Measurements from ENCODE around the gene PYCR2. TPM values are rescaled to one million over a fixed set of nuclear protein-coding genes. Genes with fewer than 3 reads are reported as not detected.
"Not testable (repeated sequence)": the region's sequence is repeated elsewhere in the genome, so short reads cannot be mapped to it uniquely, and the experiment has no call there.

The PYCR2 gene
- total RNA-seq, 1 experiment from 2014 or later, result 173 TPM

GRCh38 chr1:225936523-225936922 lies 12.5 kb upstream of the PYCR2 start:
- no TSS peak for BruUV-seq (replicated peaks)
- H3K27ac Mint-ChIP-seq (ENCODE audit: low read depth, unreplicated experiment), result peak overlapping the region; percentile 47
- intact Hi-C loops (cut with micrococcal nuclease), result no loop called here
- POLR2A ChIA-PET, result interaction anchor here (0.6 to 8.4 kb wide), 11 partner anchors 8 to 508 kb away, joined by 3 to 120 read pairs (median 4); partner anchors contain the start of genes PYCR2 and TMEM63A
- no peaks in the 10 kb centered on the region for H3K27me3 Mint-ChIP-seq (ENCODE audit: insufficient read depth, unreplicated experiment)
- no peak for TF ChIP-seq CTCF (IDR thresholded peaks at IDR 0.05; ENCODE audit: unreplicated experiment)
- no peak for DNase-seq (ENCODE audit: unreplicated experiment)
- CTCF ChIA-PET, result interaction anchor here (0.6 to 3.0 kb wide), 9 partner anchors 13 to 510 kb away, joined by 3 to 17 read pairs (median 4); partner anchors contain the start of gene TMEM63A
- H3K36me3 Mint-ChIP-seq (ENCODE audit: insufficient read depth, unreplicated experiment), result no peaks in the 10 kb centered on the region
- peaks cover 15% of the 10 kb centered on the region for H3K4me1 Mint-ChIP-seq (ENCODE audit: insufficient read depth, unreplicated experiment)
- no peak overlapping the region for H3K4me3 Mint-ChIP-seq (ENCODE audit: unreplicated experiment)
- no peaks in the 10 kb centered on the region for H3K9me3 Mint-ChIP-seq (ENCODE audit: unreplicated experiment)

GRCh38 chr1:225936086-225936485 lies 12.0 kb upstream of the PYCR2 start:
- peak; percentile 84 for DNase-seq (ENCODE audit: unreplicated experiment)
- POLR2A ChIA-PET, result interaction anchor here (0.6 to 8.4 kb wide), 8 partner anchors 8 to 508 kb away, joined by 3 to 120 read pairs (median 4); partner anchors contain the start of genes PYCR2 and TMEM63A
- H3K4me1 Mint-ChIP-seq (ENCODE audit: insufficient read depth, unreplicated experiment), result peaks cover 15% of the 10 kb centered on the region
- intact Hi-C loops (cut with micrococcal nuclease); H3K36me3 Mint-ChIP-seq (ENCODE audit: insufficient read depth, unreplicated experiment); H3K27me3 Mint-ChIP-seq (ENCODE audit: insufficient read depth, unreplicated experiment); H3K4me3 Mint-ChIP-seq (ENCODE audit: unreplicated experiment); H3K9me3 Mint-ChIP-seq (ENCODE audit: unreplicated experiment); BruUV-seq (replicated peaks): not testable (repeated sequence)
- CTCF ChIA-PET, result interaction anchor here (1.2 to 3.0 kb wide), 6 partner anchors 14 to 164 kb away, joined by 3 to 17 read pairs (median 6); partner anchors contain the start of gene TMEM63A
- peak overlapping the region; percentile 47 for H3K27ac Mint-ChIP-seq (ENCODE audit: low read depth, unreplicated experiment)

- POLR2A ChIA-PET, result interaction anchor here (0.9 to 8.4 kb wide), 4 partner anchors 11 to 159 kb away, joined by 3 to 120 read pairs (median 6); partner anchors contain the start of gene PYCR2
Measured at GRCh38 chr1:225934711-225935110, 10.7 kb upstream of the PYCR2 start.

GRCh38 chr1:225933072-225933471 lies 9.0 kb upstream of the PYCR2 start:
- Mint-ChIP-seq H3K27me3 (ENCODE audit: insufficient read depth, unreplicated experiment) (no peaks in the 10 kb centered on the region), H3K27ac (ENCODE audit: low read depth, unreplicated experiment) (no peak overlapping the region), H3K36me3 (ENCODE audit: insufficient read depth, unreplicated experiment) (no peaks in the 10 kb centered on the region), H3K4me1 (ENCODE audit: insufficient read depth, unreplicated experiment) (peaks cover 15% of the 10 kb centered on the region), H3K9me3 (ENCODE audit: unreplicated experiment) (no peaks in the 10 kb centered on the region), H3K4me3 (ENCODE audit: unreplicated experiment) (no peak overlapping the region)
- no peak for TF ChIP-seq CTCF (IDR thresholded peaks at IDR 0.05; ENCODE audit: unreplicated experiment)
- peak; percentile 74 for DNase-seq (ENCODE audit: unreplicated experiment)
- intact Hi-C loops (cut with micrococcal nuclease), result no loop called here
- CTCF ChIA-PET, result interaction anchor here (0.5 to 1.0 kb wide), 3 partner anchors 11 to 78 kb away, joined by 3 to 5 read pairs (median 4); no protein-coding TSS in a partner anchor
- no TSS peak for BruUV-seq (replicated peaks)
- POLR2A ChIA-PET, result interaction anchor here (0.6 to 8.4 kb wide), 7 partner anchors 10 to 397 kb away, joined by 3 to 120 read pairs (median 4); partner anchors contain the start of genes PYCR2, SRP9 and TMEM63A

More at GRCh38 chr1:225934711-225935110, 10.7 kb upstream of the PYCR2 start:
- Mint-ChIP-seq H3K27me3 (ENCODE audit: insufficient read depth, unreplicated experiment) (no peaks in the 10 kb centered on the region), H3K4me3 (ENCODE audit: unreplicated experiment) (no peak overlapping the region), H3K9me3 (ENCODE audit: unreplicated experiment) (no peaks in the 10 kb centered on the region), H3K4me1 (ENCODE audit: insufficient read depth, unreplicated experiment) (peaks cover 15% of the 10 kb centered on the region), H3K27ac (ENCODE audit: low read depth, unreplicated experiment) (no peak overlapping the region), H3K36me3 (ENCODE audit: insufficient read depth, unreplicated experiment) (no peaks in the 10 kb centered on the region)
- DNase-seq (ENCODE audit: unreplicated experiment), result no peak
- intact Hi-C loops (cut with micrococcal nuclease), result no loop called here
- CTCF ChIA-PET, result interaction anchor here (0.6 to 1.2 kb wide), 4 partner anchors 12 to 396 kb away, joined by 3 to 5 read pairs (median 4); no protein-coding TSS in a partner anchor
- TF ChIP-seq CTCF (IDR thresholded peaks at IDR 0.05; ENCODE audit: unreplicated experiment), result no peak
- BruUV-seq (replicated peaks), result no TSS peak

Measured in MCF 10A (cell line).